T-helper 1 cell (primary cell): ENCODE results near the gene PTPRA.

ENCODE experiments used
- DNase-seq, 5 donors: peaks; one replicate each; pipeline ENCODE4 v3.0.0-alpha.2; 2012 to 2020

The PTPRA gene

DNA sequence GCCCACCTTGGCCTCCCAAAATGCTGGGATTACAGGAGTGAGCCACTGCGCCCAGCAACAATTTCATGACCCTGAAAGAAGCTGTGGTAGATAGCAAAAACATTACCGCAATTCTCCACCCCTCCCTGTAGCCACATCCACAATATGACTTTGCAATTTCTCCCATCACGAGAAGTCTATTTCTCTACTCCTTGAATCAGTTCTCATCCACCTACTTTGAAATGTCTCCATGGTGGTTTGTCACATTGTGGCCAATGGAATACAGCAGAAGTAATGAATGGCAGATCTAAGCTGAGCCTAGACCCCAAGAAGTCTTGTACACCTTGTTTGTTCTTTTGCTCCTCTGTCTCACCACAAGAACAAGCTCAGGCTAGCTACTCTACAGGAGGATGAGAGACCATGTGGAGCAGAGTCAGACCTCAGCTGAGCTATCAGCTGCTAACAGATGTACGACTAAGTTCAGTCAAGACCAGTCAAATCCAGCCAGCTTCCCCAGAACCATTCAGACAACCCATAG, 204.4 kb downstream of the PTPRA start:
- peak in 1 of 5 donors; percentile 58 for DNase-seq

DNA sequence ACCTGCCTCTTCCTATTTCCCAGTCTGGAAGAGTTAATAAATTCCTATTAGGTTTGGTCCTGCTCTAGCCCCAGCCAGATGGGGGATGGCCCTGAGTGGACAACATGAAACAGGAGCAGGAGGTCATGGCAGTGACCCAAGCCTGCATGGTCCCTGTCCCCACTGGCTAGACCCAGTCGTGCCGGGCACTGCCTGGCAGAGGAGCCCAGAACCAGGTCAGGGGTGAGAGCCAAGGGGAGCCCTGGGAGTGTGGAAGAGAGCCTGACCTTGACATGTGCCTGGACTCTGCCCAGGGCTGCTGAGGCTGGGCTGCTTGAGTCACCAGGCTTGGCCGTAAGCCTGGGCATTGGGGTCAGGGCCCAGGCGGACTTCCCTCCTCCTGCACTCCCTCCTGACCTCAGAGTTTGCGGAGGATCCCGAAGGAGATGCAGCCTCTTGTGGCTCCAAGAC, 207.7 kb downstream of the PTPRA start:
- DNase-seq: no peak

DNA sequence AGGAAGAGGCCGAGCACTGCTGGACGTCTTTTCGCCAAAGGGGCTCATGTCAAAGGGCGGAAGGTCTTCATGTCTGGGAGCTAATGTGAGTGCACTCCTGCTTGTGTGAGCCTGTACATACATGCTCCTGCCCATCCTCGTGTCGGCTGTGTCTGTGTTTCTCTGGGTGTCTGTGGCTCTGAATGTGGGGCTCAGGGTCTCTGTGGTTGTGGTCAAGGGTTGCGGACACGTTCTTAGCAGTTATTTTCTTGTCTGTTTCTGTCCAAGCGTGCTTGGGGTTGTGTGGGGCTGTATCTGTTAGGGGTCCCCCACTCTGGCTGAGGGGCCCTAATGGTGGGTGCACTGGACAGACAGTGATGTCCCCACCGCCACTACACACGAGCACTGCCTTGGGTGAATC, 208.4 kb downstream of the PTPRA start:
- DNase-seq: no peak

DNA sequence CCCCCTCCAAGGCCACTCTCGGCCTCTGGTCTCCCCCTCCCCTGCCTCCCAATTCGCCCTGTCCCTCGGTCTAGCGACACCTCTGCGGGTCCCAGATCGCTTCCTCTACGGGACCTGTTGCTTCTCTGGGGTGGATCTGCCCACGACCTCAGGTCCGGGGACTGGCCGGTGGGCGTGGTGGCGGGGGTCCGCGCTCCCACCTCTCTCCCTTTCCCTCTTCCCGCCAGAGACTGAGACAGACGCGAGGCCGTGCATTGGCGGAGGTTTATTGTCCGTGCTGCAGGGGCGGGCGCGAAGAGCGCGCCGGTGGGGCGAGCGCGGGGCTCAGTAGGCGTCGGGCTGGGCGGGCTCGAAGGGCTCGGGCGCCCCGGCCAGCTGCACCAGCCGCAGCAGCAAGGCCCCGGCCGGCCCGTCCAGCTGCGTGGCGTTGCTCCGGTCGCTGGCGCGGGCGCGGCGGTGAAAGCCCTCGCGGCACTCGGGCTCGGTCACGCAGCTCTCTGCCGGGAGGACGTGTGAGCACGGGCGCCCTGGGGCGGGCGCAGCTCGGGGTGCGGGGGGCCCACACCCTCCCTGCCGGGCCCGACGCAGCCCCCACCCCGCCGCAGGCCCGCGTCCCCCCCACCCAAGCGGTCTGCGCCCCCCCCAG, 209.1 kb downstream of the PTPRA start:
- no peak for DNase-seq

DNA sequence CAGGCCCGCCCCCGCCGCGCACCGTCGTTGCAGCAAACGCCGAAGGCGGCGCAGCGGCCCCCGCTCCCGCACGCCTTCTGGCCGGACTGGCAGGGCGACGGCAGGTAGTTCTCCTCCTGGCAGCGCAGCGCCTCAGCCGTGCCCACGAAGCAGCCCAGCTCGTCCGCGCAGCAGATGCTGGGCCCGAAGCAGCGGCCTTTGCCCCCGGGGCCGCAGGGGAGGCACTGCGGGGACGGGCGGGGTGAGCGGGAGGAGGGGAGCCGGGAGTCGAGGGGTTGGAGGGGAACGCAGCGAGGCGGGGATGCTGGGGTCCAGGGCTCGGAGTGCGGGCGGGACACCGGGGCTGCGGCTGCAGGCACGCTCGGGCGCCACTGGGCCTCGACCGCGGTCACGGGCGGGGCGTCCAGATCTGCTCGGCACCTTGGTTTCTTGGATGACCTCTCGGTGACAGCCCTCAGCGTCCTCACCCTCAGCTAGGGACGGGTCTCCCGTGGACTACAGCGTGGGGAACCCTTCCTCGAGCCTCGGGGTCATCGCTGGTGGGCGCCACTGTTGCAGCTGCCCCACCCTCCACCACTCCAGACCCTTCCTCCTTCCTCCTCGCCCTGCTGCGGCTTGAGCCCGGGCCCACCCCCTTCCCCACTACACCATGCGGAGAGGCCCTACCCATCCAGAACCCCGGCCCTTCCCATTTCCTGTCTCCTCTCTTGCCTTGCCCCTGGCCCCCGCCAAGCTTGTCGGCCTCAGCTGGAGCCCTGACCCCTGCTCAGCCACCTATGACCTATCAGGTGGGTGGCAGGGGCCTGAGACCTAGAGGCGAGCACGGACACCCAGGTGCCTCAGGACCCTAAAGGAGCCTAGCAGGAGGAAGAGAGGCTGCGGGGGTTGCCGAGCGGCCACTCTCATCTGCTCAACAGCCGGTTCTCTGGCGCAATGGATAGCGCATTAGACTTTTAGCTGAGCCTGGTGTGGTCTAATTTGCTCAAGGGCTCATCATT, 210.0 kb downstream of the PTPRA start:
- DNase-seq: no peak

DNA sequence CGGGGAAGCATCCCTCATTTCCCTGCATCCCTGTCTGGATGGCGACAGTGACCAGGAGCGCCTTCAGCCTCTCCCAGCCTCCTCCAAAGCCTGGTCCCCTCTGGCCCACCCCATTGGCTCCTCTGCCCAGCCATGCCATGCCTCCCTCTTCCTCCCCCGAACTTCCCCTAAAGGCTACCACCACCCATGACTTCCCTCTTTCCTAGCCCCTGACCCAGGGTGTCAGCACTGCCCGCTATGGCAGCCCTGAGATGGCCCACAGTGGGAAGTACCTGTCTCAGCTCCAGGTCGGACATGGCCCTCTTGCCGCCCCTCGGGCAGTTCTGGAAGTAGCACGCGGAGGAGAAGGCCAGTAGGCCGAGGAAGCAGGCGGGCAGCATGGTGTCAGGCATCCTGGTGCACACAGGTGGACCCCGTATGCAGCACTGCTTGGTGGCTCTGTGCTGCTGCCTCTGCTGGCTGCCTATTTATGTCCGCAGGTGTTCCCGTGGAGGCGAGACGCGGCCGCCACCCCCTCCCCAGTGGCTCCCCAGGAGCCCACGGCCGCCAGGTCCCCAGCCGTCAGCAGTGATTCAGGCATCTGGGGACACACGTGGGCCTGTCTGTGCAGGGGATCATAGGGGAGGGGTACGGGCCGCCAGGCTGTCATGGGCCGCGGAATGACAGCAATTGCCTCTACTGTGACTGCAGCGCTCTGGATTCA, 211.2 kb downstream of the PTPRA start, which contains the start of gene AVP:
Gene AVP (minus strand): TSS at position 442 of the 703 bp plus-strand sequence. CDS start 50 bp downstream, at position 392.
- DNase-seq: no peak

DNA sequence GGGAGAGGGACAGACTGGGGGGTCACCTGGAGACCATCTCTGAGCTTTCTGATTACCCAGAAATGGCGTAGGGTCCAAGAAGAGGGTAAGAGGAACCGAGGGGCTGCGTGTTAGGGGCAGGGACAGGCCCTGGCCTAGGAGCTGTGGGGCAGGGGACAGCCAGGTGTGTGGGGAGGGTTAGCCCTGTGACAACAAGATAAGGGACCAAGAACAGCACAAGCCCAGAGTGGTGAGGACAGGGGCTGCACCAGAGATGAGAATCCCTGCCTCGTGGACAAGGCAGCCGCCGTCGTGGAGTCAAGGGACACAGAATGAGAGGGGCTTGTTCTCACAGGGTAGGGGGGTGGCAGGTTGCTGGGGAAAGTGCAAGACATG, 211.7 kb downstream of the PTPRA start:
- no peak for DNase-seq

DNA sequence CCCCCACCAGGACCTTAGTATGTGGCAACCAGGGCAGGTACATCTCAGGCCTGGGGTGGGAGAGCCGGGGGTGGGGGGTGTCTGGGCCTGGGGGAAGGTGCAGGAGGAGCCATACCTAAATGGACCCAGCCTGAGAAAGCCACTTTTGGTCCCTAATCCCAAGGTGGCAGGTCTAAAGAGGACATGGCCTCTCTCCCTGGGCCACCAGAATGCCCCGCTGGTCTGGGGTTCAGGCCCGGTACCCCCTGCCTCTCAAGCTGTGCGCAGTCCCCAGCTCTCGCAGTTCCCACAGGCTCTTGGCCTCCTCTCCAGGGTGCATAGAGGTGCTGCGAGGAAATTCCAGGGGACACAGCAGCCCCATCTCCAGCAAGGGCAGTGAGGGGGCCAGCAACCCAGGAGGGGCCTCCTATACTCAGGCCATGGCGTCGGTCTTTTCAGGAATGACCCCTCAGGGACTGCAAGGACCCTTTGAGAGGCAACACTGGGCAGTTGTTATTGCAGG, 212.3 kb downstream of the PTPRA start:
- no peak for DNase-seq

DNA sequence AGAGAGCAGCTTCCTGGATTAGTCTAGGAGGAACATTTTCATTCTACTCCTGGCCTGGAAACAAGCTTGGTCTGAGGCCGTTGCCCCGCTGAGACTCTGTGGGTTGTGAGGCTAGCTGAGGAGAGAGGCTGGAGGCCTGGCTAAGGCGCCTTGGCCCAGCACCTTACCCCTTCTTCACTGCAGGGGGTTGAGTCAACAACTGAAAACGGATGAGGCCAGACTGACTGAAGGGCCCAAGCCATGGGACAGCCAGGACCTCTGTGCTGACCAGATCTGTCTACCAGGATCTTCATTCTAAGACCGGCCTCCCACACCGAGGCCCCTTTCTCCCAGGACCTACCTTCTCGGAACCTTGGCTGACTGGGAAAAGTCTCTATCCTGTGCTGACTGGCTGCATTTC, 214.8 kb downstream of the PTPRA start:
- DNase-seq: no peak
